Fibroblast of mammary gland (primary cell): Measurements from ENCODE around the gene DSN1.
A peak's percentile ranks its signal among the peaks of the same experiment; 100 is the strongest.

Experiments
- DNase-seq: peaks from one replicate; pipeline ENCODE4 v3.0.0-alpha.2; 2010; ENCODE audit warnings: low read depth
- H3K4me3 ChIP-seq: 2 replicates; pipeline ENCODE4 v1.5.1; 2011; ENCODE audit warnings: low read depth, mild to moderate bottlenecking, low read length, moderate library complexity; ENCODE audit not compliant: control insufficient read depth
- CTCF ChIP-seq: conservative IDR thresholded peaks from 2 replicates; pipeline ENCODE4 v1.5.1; 2011; ENCODE audit warnings: low read depth, low read length, inconsistent platforms; ENCODE audit not compliant: control insufficient read depth, insufficient read depth

DSN1 gene

GRCh38 chr20:36786663-36787062 is 13.1 kb upstream of the DSN1 start:
- H3K4me3 ChIP-seq = no peak overlapping the region
- DNase-seq = no peak
- no peak for TF ChIP-seq CTCF

- DNase-seq = no peak
- no peak for TF ChIP-seq CTCF
- no peak overlapping the region for H3K4me3 ChIP-seq
Measured at GRCh38 chr20:36786246-36786645, 12.7 kb upstream of the DSN1 start.

GRCh38 chr20:36785308-36785707 is 11.7 kb upstream of the DSN1 start:
- TF ChIP-seq CTCF = no peak
- H3K4me3 ChIP-seq = no peak overlapping the region
- DNase-seq = no peak

- no peak for TF ChIP-seq CTCF
- no peak overlapping the region for H3K4me3 ChIP-seq
- DNase-seq = peak; percentile 58
Measured at GRCh38 chr20:36784900-36785299, 11.3 kb upstream of the DSN1 start.

- TF ChIP-seq CTCF = no peak
Measured at GRCh38 chr20:36784116-36784515, 10.6 kb upstream of the DSN1 start.

GRCh38 chr20:36779656-36780025 is 6.1 kb upstream of the DSN1 start:
- DNase-seq = no peak
- H3K4me3 ChIP-seq = no peak overlapping the region
- no peak for TF ChIP-seq CTCF

More at GRCh38 chr20:36784116-36784515, 10.6 kb upstream of the DSN1 start:
- no peak for DNase-seq
- H3K4me3 ChIP-seq = no peak overlapping the region
